ENCODE results near the gene PKNOX2.

The PKNOX2 gene

DNA sequence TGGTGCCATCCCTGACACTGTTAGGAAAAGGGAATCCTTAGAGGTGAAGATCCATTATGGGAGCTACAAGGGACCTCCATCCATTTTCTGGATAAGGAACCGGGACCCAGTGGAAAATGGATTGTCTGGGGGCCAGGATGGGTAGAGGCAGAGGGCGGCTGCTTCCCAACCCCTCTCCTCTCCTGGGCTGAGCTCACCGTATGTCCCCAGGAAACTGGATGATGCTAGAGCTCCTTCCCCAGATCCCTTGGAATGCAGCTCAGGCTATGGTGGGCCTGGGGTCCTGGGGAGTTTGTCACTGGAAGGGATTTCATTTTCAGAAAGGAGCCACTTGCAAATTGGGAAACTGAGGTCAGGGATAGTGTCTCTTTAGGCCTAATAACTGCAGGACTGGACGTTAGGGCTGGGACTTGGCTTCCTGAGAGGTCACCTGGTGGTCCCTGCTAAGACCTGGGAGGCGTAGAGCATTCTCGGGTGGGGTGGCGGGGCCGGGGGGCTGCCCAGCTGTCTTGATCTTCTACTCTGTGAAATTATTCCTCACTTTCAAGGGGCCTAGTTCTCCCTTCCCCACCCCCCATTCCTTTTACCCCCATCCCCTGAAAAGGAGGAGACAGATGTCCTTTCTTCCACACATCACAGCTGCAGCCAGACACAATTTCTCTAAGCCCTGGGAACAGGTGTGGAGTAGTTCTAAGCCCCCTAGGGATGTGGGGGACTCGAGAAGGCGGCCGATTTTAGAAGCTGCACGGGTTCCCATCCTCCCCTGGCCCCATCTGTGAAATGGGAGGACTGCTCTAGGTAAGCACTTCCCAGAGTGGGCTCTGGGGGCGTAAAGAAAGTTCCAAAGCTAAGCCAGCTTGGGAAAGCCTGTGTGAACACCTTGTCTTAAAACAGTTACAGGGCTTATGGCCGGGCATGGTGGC is 99.8 kb downstream of the PKNOX2 start:
- no peak for DNase-seq

DNA sequence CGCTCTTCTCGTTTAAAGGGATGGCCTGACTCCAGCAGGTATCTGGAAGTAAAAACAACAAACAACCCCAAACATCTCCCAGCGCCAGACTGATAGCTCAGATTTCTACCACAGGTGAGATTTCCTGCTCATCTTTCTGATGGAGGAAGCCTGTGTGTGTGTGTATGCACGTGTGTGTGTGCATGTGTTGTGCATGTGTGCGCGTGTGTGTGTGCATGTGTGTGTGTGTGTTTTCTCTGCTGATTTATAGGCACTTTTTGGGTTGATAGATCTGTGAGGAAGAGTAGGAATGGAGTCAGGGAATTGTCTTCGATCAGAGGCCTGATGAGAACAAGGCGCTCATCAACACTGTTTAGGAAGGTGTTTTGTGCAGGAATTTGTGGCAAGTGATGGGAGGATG is 103.0 kb downstream of the PKNOX2 start:
- DNase-seq: no peak

DNA sequence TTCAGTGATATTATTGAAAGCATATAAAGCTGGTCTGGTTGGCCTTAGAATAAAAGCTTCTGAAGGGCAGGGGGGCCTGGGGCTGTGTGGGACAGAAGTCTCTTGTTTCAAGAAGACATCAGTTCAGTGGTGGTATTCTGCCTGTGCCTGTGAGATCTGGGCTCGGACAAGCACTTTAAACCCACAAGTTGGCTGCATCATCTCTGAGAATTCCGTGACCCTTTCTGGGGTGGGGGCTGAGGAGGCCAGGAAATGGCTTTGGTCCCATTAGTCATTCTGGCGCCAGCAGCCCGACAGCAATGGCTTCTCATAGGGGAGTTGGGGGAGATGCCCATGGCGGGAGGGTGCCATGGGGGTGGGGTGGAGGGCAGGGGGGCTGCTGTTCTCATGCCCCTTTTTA is 104.1 kb downstream of the PKNOX2 start:
- no peak for DNase-seq

DNA sequence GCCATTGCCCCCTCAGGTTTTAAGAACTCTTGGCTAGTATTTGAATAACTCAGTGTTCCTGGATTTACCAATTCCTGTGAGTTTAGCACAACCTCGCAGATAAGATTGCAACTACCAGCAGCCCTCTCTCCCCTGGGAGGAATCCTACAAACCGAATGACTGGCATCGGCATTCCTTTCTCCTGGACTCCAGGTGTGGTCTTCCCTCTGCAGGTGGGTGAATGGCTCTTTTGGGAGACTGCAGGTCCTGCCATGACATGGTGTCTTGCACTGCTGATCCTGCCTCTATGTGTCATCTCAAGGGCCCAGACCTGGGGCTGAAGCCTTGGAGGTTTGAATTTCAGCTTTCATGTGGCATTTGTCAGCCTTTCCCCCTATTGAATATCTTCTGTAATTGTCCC is 105.6 kb downstream of the PKNOX2 start:
- DNase-seq: no peak

DNA sequence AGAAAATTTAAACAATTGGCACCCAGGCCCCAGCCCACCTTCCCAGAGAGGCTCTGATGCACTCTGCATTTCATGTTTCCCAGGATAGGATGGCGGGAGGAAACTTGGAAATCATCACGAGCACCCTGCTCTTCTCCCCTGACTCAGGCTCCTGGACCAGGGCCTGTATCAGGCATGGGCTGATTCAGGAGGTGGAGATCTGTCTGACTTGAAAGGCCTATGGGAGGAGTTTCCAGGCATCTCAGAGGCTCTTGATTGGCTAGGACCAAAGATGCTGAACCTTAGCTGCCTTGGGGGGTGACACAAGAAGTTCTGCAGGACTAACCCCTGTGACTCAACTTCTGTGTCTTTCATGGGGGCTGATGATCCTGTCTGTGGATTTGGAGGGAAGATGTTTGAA is 106.2 kb downstream of the PKNOX2 start:
- no peak for DNase-seq

GRCh38 chr11:125271483-125272091 is 107.0 kb downstream of the PKNOX2 start:
- DNase-seq: no peak

DNA sequence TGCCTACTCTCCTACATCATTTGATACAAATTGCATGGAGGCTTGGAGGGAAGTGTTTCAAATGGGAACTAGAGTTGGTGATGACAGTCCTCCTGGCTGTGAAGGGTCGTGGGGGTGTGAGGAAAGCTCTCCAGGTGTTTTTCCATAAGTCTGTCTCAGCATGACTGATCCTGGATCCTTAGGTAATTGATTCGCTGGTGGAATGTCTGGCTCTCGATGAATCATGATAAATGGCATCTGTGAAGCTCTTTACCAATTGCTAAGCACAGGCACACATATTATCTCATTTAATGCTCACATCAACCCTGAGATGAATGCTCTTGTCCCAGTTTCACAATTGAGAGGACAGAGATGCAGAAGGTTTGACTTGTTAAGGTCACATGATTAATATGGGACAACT is 107.5 kb downstream of the PKNOX2 start:
- no peak for DNase-seq

DNA sequence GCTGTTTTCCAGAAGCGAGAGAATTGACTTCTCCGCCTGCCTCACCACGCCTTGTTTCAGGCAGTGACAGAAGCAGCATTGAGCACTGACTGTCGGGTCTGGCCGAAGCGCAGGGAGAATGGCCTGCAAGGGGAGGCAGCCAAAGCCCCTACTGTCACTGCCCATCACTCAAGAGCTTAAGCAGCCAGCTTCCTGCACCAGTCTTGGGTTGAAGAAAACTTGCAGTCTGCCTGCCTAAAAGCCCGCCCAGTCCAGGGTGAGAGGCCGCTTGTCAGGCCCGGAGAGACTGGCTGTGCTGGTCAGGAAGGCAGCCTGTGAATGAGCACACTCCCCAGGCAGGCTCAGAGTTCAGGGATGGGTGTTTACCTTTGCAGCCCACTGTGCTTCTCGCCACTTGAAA is 108.3 kb downstream of the PKNOX2 start:
- DNase-seq: no peak

GRCh38 chr11:125273519-125274000 is 109.0 kb downstream of the PKNOX2 start:
- no peak for DNase-seq

DNA sequence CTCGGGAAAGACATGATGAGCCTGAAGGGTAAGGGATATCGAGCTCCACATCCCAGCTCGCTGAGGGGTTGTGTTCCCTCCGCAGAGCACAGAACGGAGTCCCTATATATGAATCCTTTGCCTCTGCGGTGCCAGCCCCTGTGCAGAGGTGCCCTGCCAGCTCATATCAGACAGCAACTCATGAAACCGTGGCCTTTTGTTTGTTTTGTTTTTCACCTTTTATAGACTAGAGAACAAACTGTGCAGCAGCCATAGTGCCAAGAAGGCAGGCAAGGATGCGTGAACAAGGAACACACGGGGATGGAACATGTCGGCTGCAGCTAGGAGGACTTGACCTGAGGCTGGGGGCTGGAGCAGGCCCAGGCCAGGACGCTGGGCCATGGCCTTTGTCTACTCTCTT is 109.8 kb downstream of the PKNOX2 start:
- no peak for DNase-seq

GRCh38 chr11:125274774-125275173 is 110.2 kb downstream of the PKNOX2 start:
- DNase-seq: no peak

DNA sequence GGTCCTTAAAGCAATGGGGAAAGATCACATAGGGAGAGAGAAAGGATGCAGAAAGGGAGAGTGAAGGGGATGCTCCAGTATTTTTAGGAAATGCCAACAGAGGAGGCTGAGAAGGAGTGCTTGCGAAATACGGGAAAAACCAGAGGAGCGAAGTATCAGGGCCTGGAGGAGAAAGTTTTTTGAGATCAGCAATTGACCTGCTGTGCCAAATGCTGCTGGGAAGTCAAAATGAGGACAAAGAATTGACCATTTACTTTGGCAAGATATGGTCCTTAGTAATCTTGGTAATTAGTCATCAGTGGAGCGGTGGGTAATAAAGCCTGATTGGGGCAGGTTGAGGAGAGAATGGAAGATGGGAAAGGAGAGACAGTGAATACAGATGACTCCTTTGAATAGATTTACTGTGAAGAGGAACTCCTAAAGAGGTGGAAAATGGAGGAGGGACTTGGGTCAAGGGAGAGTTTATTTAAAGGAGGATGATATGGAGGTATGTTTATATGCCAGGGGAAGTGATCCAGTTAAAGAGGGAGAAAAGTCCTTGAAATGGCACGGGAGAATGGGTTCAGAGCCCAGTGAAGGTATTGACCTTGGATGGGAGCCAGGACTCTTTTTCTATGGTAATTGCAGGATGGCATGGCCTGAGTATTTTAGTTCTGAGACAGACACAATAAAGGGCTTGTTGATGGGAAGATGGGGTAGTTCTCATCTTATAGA is 111.5 kb downstream of the PKNOX2 start:
- DNase-seq: no peak

DNA sequence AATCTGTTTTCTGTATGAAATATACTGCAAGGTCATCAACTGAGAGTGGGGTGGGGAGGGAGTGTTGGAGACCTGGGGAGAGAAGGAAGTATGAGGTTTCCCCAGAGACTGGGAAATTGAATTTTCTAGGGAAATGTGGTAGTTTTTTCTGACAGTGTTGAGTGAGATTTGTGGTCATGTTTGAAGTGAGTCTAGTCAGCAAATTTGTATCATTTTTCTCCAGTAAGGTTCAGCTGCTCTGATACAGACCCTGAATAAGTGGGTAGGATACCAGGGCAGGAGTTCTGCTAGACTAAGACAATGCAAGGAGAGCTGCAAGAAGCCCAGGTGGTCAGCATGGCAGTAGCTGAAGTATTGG is 112.0 kb downstream of the PKNOX2 start:
- DNase-seq: no peak

GRCh38 chr11:125279676-125280418 is 115.3 kb downstream of the PKNOX2 start:
- no peak for DNase-seq

DNA sequence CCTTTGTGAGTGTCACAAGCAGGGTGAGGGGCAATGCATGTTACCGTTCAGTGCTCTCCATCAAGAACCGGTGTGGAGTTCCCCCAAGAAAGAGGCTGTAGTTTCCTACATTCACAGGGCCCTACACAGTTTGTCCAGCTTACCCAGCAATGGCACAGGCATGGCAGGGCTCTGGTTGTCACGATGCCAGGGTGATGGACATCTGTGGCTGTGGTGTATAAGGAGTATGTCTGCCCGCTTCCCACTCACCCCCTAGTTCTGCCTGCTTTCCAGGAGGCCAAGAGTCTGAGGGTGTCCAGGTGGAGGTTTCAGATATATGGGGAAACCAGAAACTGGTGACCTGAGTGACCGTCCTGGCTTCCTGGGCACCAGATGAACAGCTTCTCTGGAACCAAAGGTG is 116.1 kb downstream of the PKNOX2 start:
- no peak for DNase-seq

DNA sequence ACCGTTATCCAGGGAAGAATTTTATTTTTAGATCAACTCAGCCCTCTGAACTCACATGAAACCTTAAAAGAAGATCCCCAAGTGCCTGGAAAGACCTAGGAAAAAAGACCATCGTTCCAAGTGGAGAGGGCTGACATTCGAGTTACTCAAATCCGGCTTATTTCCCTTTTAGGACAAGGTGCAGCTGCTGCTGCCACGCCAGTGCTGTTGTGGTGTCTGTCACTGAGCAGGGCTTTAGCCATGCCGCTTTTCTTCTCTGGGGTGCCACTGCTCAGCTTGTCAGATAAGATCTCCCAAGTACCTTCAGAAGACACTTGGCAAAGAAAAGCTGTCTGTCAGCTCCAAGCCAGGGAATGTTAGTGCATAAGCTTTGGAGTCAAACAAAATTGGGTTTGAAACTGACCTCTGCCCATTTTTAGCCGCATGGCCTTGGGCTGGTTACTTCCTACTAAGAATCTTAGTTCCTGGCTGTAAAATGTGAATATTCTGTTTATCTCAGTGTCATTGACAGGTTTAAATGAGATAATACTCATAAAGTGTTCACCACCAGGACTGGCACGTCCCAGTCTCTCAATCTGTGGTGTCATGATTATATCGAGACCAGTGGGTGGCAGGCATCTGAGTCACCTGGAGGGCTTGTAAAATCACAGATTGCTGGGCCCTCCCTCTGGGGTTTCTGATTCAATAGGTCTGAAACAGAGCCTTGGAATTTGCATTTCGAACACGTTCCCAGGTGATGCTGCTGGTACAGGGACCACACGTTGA is 117.5 kb downstream of the PKNOX2 start:
- no peak for DNase-seq

GRCh38 chr11:125282596-125282914 is 118.0 kb downstream of the PKNOX2 start:
- DNase-seq: no peak

GRCh38 chr11:125284245-125284850 is 119.8 kb downstream of the PKNOX2 start:
- DNase-seq: no peak

DNA sequence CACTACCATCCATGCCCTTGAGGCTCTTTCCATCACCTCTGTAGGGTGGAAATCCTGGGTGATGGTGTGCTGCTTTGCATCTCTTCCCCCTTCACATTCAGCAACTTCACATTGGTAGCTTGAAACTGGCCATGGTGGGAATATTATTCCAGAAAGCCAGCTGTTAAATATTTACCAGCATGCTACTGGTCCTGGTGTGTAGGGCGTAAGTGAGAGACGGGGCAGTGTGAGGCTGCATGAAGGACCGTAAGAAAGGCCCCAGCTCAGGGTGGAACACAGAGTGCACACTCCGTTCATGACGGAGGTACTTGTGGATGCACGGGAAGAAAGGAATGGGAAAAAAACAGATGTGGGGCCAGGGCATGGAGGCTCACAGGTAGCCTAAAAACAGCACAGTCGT is 121.3 kb downstream of the PKNOX2 start:
- DNase-seq: no peak

- no peak for DNase-seq
Measured at GRCh38 chr11:125286486-125286885, 121.9 kb downstream of the PKNOX2 start.

DNA sequence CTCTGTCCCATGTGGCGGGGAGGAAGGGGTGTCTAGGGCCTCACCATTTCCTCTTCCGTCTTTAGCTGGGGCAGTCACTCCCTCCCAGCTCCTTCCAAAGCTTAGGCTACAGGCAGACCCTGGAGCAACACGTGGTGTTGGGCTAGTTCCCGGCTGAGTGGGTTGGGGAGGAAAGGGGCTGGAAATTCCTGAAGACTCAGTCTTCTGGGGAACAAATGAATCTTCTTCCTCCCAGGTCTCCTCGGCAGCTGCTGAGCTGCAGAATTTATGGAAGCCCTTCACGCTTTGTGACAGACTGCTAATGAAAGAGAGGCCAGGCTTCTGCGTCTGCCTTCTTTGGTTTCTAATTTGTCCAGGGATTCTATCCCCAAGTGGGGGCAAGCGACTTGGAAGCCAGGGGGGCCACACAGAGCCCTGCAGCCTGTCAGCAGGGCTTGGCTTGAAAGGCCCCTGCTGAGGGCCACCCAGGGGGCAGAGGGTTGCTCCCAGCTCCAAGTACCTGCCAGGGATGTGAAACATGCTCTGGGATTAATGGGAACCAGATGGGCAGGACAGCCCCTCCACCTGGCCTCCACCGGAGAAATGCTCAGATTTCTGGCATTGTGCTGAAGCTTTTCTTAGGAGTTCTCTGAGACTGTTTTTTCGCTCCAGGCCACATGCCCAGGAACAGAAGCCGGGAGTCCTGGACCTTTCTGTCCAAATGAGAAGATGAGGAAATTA is 123.1 kb downstream of the PKNOX2 start:
- no peak for DNase-seq
